Stimulated activated CD4-positive, alpha-beta T cell treated with anti-CD3 and anti-CD28 coated beads, Interleukin-15, amount 100 ng/mL, for 48 hours (primary cell): ENCODE data around the gene EGLN2.
"Not testable (repeated sequence)": the region's sequence is repeated elsewhere in the genome, so short reads cannot be mapped to it uniquely, and the experiment has no call there.

Experiments
- DNase-seq, 2 donors: peaks; one replicate each; pipeline ENCODE4 v3.0.0-alpha.2; 2020; ENCODE audit warnings: low read depth in 2 of 2

EGLN2 gene

DNA sequence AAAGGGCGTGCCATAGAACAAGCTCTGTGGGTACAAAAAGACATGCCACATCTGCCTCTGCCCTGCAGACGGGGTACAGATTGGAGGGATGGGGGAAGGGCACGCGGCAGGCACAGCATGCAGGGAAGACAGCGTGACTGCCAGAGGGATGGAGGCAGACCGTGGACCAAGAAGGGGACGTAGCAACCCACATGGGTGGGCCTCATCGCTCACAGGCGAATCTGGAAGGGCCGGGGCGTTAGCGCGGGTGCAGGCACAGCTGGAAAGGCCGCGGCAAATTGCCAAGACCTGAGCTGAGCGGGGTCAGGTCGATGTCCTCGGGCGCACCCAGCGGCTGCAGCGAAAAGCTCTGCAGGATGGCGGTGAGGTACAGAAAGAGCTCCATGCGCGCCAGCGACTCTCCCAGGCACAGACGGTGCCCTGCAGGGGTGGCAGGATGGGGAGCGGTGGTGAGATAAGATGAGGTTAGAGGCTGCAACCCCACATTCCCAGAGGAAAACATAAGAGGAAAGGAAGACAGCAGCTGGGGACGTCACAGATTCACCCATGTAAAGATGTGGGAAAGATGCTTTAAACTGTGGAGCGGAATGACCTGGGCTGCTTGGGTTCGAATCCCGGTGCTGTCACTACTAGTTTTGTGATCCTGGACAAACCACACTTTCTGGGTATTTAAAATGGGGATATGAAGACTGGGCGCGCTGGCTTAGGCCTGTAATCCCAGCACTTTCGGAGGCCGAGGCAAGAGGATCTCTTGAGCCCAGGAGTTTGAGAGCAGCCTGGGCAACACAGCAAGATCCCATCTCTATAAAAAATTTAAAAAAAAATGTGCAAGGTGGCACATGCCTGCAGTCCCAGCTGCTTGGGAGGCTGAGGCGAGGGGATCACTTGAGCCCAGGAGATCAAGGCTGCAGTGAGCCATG, 19.7 kb downstream of the EGLN2 start:
- peak; percentile 60 to 67 for DNase-seq

- peak in 1 of 2 donors; percentile 47 for DNase-seq
These were observed 20.7 kb downstream of the EGLN2 start for GRCh38 chr19:40819479-40820234.

GRCh38 chr19:40822161-40822560, 23.2 kb downstream of the EGLN2 start:
- no peak for DNase-seq

GRCh38 chr19:40822704-40823553, 23.9 kb downstream of the EGLN2 start:
- not testable (repeated sequence) for DNase-seq

DNA sequence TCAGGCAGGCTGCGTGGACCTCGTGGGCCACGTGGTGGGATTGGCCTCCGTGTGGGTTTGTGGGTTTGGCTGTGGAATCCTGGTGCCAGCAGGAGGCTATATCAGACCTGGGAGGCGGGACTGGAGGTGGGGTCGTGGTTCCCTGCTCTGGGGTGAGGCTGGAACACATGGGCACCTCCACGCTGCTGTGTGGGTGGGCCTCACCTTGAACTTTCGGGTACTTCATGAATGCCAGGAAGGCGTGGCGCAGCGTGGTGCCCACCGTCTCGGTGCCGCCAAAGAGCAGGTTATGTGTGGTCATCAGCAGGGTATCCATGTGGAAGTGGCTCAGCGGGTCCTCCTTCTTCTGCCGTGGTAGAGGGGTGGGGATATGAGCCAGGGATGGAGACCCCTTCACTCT, 25.9 kb downstream of the EGLN2 start:
- DNase-seq: not testable (repeated sequence)

DNA sequence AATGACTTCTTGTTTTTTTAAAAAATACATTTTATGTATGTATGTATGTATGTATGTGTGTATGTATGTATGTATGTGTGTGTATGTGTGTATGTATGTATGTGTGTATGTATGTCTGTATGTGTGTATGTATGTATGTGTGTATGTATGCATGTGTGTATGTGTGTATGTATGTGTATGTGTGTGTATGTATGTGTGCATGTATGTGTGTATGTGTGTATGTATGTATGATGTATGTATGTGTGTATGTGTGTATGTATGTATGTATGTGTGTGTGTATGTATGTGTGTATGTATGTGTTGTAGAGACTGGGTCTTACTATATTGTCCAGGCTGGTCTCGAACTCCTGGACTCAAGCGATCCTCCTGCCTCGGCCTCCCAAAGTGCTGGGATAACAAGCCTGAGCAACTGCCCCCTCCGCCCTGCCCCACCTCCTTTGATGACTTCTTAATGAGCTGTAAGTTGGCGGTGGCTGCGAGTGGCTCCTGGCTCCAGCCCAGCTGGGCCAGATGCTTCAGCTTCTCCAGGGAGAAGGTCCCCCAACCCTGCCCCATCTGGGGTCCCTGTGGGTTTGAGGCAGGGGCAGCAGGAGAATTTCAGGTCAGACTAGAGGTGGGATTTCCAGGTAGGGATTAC, 26.6 kb downstream of the EGLN2 start:
- DNase-seq: not testable (repeated sequence)

- not testable (repeated sequence) for DNase-seq
These were observed 27.3 kb downstream of the EGLN2 start for GRCh38 chr19:40826312-40826698.

DNA sequence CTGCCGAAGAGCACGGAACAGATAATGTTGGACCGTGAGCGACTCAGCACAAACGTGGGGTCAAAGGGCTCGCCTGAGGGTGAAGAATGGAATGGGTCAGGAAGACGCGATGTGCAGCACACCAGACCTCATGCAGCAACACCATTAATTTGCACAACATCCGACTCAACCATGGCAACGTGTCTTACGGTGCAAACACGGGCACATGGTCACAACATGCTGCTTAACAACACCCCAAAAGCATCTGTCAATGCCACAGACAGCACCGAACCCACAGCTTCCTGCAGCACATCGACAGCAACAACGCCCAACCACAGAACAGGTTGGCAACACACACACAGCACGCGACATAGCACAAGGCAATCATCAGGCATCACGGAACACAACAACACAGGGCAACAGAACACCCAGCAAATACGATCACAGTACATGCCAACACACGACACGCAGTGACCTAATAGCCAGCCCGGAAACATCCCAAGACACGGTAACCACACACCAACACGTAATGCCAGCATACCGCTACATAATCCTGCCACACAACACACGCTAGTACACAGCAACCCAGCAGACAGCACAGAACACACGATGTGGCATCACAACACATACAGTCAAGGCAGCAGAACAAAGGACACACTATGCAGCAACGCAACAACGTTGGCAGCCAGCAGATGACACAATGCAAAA, 27.9 kb downstream of the EGLN2 start:
- not testable (repeated sequence) for DNase-seq

DNA sequence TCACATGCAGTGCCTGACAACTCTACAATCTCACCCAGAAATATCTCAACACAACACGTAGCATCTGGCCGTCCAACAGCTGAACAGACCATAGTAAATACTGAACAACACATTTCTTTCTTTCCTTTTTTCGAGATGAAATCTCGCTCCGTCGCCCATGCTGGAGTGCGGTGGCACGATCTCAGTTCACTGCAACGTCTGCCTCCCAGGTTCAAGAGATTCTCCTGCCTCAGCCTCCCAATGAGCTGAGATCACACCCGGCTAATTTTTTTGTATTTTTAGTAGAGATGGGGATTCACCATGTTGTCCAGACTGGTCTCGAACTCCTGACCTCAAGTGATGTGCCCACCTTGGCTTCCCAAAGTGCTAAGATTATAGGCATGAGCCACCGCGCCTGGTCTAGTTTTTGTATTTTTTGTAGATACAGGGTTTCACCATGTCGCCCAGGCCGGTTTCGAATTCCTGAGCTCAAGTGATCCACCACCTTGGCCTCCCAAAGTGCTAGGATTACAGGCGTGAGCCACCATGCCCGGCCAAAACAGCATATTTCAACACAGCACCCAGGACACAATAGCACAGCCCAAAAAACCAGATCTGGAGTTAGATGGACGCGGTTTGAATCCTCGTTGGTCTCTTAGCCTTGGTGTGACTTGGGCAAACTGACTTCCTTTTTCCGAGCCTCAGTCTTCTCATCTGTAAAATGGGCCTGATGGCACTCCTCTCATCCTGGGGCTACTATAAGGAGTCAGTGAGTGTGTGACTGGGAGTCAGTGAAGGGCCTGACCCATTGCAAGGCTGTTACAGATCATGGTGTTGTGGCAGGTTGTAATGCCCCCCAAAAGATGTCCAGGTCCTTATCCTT, 28.6 kb downstream of the EGLN2 start:
- DNase-seq: no peak

DNA sequence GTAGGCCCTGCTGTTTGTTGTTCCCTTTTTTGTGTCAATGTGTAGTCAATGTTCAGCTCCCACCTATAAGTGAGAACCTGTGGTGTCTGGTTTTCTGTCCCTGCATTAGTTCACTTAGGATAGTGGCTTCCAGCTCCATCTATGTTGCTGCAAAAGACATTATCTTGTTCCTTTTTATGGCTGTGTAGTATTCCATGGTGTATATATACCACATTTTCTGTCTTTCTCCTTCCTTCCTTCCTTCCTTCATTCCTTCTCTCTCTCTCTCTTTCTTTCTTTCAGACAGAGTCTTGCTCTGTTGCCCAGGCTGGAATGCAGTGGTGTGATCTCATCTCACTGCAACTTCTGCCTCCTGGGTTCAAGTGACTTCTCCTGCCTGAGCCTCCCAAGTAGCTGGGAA, 30.2 kb downstream of the EGLN2 start:
- DNase-seq: no peak

GRCh38 chr19:40830741-40831140, 31.8 kb downstream of the EGLN2 start:
- not testable (repeated sequence) for DNase-seq

- DNase-seq: no peak
These were observed 32.8 kb downstream of the EGLN2 start for GRCh38 chr19:40831502-40832430.

DNA sequence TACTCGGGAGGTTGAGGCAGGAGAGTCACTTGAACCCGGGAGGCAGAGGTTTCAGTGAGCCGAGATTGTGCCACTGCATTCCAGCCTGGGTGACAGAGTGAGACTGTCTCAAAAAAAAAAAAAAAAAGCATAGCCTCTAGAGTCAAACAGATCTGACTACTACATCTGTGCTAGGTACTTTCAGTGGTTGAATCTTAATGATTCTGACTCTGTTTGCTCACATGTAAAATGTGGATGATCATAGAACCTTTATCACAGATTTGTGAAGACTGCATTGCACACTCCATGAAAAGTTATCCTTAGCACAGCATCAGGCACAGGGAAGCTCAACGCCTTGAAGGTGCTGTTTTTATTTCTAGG, 33.4 kb downstream of the EGLN2 start:
- not testable (repeated sequence) for DNase-seq

DNA sequence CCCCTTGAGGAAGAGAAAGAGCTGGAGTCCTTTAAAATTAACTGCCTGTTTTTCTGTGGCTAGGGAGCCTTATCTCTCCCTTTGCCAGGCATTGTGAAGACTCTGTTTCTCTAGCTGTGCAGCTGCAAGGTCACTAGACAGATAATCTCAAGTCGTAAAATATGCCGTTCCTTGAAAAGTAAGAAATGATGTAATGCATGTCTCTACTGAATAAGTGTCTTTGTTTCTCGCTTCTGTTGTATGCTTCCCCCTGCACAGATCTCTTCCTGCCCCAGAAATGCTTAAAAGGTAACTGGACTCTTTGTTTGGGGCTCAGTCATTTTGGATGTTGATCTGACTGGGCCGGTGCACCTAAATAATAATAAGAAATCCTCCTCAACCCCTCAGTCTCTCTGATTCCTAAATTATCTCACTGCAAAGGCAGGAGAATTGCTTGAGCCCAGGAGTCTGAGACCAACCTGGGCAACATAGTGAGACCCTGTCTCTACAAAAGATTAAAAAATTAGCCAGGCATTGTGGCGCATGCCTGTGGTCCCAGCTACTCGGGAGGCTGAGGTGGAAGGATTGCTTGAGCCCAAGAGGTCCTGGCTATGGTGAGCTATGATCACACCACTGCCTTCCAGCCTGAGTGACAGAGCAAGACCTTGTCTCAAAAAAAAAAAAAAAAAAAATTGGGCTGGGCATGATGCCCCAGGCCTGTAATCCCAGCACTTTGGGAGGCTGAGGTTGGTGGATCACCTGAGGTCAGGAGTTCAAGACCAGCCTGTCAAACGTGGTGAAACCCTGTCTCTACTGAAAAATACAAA, 34.9 kb downstream of the EGLN2 start:
- not testable (repeated sequence) for DNase-seq

DNA sequence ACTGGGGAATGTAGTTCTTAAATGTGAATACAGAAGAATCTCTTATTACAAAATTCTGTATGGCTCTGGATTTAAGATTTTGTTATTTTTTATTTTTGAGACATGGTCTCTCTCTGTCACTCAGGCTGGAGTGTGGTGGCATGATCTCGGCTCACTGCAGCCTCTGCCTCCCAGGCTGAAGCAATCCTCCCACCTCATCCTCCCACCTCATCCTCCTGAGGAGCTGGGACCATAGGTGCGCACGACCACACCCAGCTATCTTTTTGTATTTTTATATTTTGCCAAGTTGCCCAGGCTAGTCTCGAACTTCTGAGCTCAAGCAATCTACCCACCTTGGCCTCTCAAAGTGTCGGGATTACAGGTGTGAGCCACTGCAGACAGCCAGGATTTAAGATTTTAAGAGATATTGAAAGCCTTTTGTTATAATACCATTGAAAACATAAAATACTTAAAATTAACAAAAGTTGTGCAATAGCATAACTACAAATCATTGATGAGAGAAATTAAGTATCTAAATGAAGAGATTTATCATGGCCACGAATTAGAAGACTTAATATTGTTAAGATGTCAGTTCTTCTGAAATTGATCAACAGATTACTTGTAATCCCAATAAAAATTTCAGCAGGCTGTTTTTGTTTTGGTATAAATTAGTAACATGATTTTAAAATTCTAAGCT, 37.9 kb downstream of the EGLN2 start:
- no peak for DNase-seq

GRCh38 chr19:40838477-40838876, 39.5 kb downstream of the EGLN2 start:
- not testable (repeated sequence) for DNase-seq

GRCh38 chr19:40842012-40842411, 43.0 kb downstream of the EGLN2 start:
- not testable (repeated sequence) for DNase-seq
